ENCODE data around the gene AHSP.

- TF ChIP-seq CTCF (conservative IDR thresholded peaks at IDR 0.05; ENCODE audit: low read depth, low read length) (no peak), EZH2 (IDR thresholded peaks at IDR 0.05; ENCODE audit: borderline replicate concordance, low read depth, low read length, poor library complexity, severe bottlenecking) (no peak)
These were observed 38.5 kb upstream of the AHSP start for GRCh38 chr16:31489298-31489564.
